Measurements from ENCODE around the gene DOCK8. TPM values are rescaled to one million over a fixed set of nuclear protein-coding genes. Genes with fewer than 3 reads are reported as not detected.

DOCK8 gene
- total RNA-seq, 4 donors from 2014 or later: 6.7 to 28.5 (median 11.7) TPM

DNA sequence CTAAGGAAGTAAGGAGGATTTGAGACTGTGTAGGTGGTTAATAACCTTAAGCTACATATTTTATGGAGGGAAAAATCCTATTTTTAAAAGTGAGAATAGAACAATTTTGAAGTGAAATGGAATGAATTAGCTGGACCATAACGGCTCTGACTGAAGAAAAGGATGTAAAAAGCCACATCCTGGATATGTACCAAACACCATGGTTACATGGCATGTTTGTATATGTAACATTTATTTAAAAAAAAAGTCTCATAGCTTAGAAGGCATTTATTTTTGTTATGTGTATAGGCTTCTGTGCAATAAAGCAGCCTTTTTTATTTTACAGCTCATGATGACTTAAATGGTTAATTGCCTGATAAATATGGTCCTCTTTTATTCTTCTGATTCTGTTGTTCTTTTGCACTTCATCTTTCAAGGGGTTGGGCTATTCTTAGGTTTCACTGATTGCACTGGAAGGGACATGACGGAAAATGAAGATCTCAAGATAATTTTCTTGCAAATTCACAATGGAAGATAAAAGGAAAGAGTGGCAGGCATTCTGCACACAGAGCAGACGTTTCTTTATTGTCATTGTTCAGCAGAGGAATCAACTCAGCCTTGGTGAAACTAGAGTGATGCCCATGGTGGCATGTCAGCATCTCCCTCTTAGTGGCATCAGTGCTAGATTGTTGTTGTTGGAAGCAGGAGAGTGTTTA is 63.1 kb downstream of the DOCK8 start:
- H3K36me3 ChIP-seq: no peaks in the 10 kb centered on the region
- TF ChIP-seq POLR2A (IDR thresholded peaks at IDR 0.05) (no peak), CTCF (IDR thresholded peaks at IDR 0.05) (no peak)
- no peak overlapping the region for H3K27ac ChIP-seq
- no peak overlapping the region for H3K4me3 ChIP-seq
- no peaks in the 10 kb centered on the region for H3K4me1 ChIP-seq
- no peak for DNase-seq
- no peaks in the 10 kb centered on the region for H3K27me3 ChIP-seq
- no peaks in the 10 kb centered on the region for H3K9me3 ChIP-seq
- intact Hi-C loops (cut with DNase I; ENCODE audit: low total_unique reads): no loop called here

DNA sequence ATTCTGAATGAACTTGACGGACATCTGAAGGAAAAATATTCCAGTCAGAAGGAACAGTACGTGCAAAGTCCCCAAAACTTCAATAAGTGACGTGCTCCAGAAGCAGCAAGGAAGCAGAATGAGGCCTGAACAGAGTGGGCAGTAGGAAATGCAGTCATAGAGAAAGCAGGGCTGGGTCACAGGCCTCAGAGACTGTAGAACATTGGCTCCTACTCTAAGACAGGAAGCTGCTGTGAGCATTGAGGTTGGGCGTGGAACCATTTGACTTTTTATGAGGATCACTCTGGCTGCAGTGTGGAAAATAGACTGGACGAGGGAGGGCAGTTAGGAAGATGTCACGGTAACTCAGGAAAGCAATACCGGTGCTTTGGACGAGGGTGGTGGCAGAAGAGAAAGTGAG is 64.0 kb downstream of the DOCK8 start:
- H3K27ac ChIP-seq: no peak overlapping the region
- H3K27me3 ChIP-seq: no peaks in the 10 kb centered on the region
- H3K4me1 ChIP-seq: no peaks in the 10 kb centered on the region
- intact Hi-C loops (cut with DNase I; ENCODE audit: low total_unique reads): no loop called here
- no peaks in the 10 kb centered on the region for H3K36me3 ChIP-seq
- no peak for DNase-seq
- no peak overlapping the region for H3K4me3 ChIP-seq
- TF ChIP-seq CTCF (IDR thresholded peaks at IDR 0.05): no peak
- no peak for TF ChIP-seq POLR2A (IDR thresholded peaks at IDR 0.05)
- H3K9me3 ChIP-seq: no peaks in the 10 kb centered on the region

- Histone ChIP-seq H3K27ac (no peak overlapping the region), H3K36me3 (no peaks in the 10 kb centered on the region), H3K27me3 (no peaks in the 10 kb centered on the region), H3K4me1 (no peaks in the 10 kb centered on the region), H3K9me3 (no peaks in the 10 kb centered on the region), H3K4me3 (no peak overlapping the region)
- DNase-seq: no peak
- no peak for TF ChIP-seq POLR2A (IDR thresholded peaks at IDR 0.05)
- no peak for TF ChIP-seq CTCF (IDR thresholded peaks at IDR 0.05)
- intact Hi-C loops (cut with DNase I; ENCODE audit: low total_unique reads): no loop called here
These were observed 65.0 kb downstream of the DOCK8 start for GRCh38 chr9:279674-280073.

DNA sequence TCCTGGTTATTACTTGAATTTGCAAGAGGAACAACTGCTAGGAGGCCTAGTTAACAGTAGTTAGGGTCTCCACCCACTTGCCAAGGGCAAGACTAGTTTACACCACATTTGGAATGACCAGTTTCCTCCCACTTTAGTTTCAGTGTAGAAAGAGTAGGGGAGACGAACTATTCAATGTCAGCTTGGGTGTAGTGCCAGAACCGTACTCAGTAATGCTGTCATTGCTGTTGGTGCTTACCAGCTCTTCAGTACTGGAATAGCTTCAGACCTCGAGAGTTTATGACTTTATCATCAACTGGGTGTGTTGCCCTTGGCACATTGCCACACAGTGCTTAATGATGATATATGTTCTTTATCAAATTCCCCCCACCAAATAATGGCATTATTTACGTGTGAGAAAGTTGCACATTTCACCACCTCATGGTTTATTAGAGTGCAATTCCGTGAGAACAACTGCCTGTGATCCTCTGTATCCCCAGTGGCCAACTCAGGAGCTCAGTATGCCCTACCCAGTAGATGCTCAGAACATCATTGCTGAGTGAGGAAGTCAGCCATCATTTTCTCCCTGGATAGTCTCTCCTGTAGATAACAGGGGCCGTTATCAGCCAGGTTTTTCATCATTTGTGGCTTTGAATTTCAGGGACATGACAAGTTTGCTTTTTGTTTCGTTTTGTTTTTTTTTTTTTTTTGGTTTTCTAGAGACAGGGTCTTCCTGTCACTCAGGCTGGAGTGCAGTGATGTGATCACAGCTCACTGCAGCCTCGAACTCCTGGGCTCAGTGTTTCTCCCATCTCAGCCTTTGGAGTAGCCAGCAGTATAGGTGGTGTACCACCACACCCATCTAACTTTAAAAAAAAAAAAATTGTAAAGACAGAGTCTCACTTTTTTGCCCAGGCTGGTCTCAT is 67.3 kb downstream of the DOCK8 start:
- Histone ChIP-seq H3K4me3 (no peak overlapping the region), H3K36me3 (no peaks in the 10 kb centered on the region), H3K27me3 (no peaks in the 10 kb centered on the region), H3K9me3 (no peaks in the 10 kb centered on the region), H3K27ac (no peak overlapping the region), H3K4me1 (no peaks in the 10 kb centered on the region)
- TF ChIP-seq POLR2A (IDR thresholded peaks at IDR 0.05) (no peak), CTCF (IDR thresholded peaks at IDR 0.05) (no peak)
- intact Hi-C loops (cut with DNase I; ENCODE audit: low total_unique reads): no loop called here
- DNase-seq: no peak

All from uterus (tissue), 4 donors.